NCI-H1048 (cell line): ENCODE measurements around the gene POLA1.
"Not testable (repeated sequence)": the region's sequence is repeated elsewhere in the genome, so short reads cannot be mapped to it uniquely, and the experiment has no call there.

Source experiments
- DNase-seq: peaks from one replicate; lab custom pipeline; 2025; lab: John Stamatoyannopoulos, UW

Gene POLA1, protein sequence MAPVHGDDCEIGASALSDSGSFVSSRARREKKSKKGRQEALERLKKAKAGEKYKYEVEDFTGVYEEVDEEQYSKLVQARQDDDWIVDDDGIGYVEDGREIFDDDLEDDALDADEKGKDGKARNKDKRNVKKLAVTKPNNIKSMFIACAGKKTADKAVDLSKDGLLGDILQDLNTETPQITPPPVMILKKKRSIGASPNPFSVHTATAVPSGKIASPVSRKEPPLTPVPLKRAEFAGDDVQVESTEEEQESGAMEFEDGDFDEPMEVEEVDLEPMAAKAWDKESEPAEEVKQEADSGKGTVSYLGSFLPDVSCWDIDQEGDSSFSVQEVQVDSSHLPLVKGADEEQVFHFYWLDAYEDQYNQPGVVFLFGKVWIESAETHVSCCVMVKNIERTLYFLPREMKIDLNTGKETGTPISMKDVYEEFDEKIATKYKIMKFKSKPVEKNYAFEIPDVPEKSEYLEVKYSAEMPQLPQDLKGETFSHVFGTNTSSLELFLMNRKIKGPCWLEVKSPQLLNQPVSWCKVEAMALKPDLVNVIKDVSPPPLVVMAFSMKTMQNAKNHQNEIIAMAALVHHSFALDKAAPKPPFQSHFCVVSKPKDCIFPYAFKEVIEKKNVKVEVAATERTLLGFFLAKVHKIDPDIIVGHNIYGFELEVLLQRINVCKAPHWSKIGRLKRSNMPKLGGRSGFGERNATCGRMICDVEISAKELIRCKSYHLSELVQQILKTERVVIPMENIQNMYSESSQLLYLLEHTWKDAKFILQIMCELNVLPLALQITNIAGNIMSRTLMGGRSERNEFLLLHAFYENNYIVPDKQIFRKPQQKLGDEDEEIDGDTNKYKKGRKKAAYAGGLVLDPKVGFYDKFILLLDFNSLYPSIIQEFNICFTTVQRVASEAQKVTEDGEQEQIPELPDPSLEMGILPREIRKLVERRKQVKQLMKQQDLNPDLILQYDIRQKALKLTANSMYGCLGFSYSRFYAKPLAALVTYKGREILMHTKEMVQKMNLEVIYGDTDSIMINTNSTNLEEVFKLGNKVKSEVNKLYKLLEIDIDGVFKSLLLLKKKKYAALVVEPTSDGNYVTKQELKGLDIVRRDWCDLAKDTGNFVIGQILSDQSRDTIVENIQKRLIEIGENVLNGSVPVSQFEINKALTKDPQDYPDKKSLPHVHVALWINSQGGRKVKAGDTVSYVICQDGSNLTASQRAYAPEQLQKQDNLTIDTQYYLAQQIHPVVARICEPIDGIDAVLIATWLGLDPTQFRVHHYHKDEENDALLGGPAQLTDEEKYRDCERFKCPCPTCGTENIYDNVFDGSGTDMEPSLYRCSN (N-terminal part only)

DNA sequence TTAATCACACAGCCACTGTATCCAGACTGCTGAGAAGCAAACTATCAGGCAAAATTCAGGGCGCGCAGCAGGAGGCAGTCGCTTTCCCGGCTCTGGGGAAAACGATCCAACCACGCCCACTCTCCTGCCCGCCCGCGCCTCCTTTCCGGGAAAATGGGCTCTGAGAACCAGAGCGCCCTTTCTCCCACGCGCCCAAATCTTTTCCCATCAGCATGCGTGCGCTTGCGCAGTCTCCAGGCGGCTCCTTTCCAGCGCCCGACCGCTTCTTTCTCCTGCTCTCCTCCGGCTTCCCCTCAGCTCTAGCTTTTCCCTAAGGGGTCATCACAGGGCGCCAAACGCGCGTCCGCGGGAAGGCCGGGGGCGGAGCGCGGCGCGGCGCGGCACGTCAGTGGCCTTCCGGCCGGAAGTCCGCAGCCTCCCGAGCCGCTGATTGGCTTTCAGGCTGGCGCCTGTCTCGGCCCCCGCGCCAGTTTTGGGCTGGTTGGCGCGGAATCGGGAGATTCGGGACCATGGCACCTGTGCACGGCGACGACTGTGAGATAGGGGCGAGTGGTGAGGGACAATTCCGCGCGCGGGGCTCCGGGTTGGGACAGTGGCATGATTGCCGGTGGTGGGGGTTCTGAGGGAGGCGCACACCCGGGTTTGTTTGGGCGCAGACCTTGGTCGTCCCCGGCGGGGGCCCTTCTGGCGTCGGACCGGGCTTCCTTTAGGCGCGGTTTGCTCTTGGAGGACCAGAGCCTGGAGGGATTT is at the start of gene POLA1:
Gene POLA1, plus strand, starts transcription at position 466 of the 750 bp plus-strand sequence. Its CDS starts 44 bp downstream, at position 510.
- DNase-seq = peak; percentile 82

- DNase-seq = no peak
Observed at GRCh38 chrX:24646006-24646405, 47.7 kb upstream of the POLA1 start.

- peak; percentile 80 for DNase-seq
Observed at GRCh38 chrX:24646745-24647182, 47.0 kb upstream of the POLA1 start.

DNA sequence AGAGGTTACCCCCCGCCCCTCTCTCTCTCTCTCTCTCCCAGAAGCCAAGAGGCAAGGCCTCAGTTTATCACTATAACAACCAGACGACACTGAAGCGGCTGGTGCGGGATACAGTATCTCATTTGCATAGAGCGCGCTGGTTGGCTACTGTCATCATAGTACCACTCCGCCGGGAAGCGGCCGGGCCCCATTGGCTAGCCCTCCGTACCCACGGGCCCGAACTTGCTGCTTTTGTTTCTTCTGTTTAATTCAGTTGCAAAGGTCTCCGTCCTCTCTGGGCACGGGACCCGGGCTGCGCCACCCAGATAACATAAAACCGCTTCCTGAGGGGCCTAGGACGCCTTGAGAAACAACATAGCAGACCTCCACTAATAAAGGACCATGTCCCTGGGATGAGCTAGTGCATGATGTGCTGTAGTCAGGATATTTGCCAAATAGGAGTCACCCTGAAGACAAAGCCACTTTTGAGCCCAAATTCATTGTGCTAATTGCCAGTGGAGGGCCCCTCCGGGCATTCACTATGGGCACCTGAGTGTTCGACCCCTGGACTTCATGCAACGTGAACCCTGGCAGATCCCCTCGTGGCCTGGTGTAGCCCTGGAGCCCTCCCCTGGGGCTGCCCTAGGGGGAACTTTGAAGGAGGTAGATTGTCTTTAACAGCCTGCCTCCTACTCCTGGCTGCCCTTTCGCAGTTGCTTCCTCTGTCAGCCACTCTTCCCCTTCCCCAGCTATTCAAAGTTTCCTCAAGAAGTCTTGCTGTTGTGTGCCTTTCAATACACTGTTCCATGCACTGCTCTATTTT is 46.3 kb upstream of the POLA1 start, which contains the start of gene PCYT1B:
Gene PCYT1B, minus strand, starts transcription at position 91 of the 802 bp plus-strand sequence. CDS start 242 bp downstream, outside the sequence.
- DNase-seq = peak; percentile 79

- DNase-seq = no peak
Observed at GRCh38 chrX:24648495-24648894, 45.2 kb upstream of the POLA1 start.

- DNase-seq = no peak
Observed at GRCh38 chrX:24651783-24652182, 41.9 kb upstream of the POLA1 start.

DNA sequence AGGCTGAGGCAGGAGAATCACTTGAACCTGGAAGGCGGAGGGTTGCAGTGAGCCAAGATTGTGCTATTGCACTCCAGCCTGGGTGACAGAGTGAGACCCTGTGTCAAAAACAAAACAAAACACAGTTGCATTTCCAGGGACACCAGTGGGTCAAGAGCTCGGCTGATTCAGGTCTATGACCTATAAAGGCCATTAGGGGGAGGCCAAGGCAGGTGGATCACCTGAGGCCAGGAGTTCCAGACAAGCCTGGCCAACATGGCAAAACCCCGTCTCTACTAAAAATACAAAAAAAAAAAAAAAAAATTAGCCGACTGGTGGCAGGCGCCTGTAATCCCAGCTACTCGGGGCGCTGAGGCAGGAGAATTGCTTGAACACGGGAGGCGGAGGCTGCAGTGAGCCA is 38.0 kb upstream of the POLA1 start:
- not testable (repeated sequence) for DNase-seq

GRCh38 chrX:24657671-24658386 is 35.9 kb upstream of the POLA1 start:
- no peak for DNase-seq

DNA sequence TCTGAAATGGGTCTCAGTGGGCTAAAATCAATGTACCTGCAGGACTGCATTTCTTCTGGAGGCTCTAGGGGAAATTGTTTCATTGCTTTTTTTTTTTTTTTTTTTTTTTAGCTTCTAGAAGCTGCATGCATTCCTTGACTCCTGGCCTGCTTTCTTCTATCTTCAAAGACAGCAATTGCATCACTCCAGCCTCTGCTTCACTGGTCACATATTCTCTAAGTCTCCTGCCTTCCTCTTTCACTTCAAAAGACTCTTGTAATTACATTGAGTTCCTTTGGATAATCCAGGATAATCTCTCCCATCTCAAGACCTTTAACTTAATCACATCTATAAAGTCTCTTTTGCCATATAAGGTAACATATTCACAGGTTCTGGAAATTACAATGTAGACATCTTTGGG is 35.3 kb upstream of the POLA1 start:
- no peak for DNase-seq

GRCh38 chrX:24659106-24659505 is 34.6 kb upstream of the POLA1 start:
- no peak for DNase-seq

GRCh38 chrX:24659646-24660045 is 34.1 kb upstream of the POLA1 start:
- no peak for DNase-seq

DNA sequence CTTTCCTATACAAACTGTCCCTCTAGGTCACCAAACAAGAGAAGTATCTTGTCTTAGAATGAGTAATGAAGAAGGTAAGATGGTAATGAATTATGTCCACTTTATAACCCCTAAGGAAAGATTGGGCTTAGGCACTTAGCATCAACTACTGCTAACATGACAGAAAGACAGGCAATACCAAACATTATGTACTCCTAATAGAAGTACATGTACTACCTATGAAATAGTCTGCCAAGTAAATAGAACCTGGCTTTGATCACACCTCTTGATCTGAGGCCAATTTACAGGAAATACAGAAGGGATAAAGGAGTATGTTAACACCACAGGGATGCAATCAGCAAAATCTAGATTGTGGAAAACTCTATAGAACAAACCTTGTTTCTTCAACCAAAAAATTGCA is 32.4 kb upstream of the POLA1 start:
- no peak for DNase-seq

GRCh38 chrX:24662352-24662751 is 31.4 kb upstream of the POLA1 start:
- DNase-seq = no peak

- DNase-seq = no peak
Observed at GRCh38 chrX:24668111-24668510, 25.6 kb upstream of the POLA1 start.

DNA sequence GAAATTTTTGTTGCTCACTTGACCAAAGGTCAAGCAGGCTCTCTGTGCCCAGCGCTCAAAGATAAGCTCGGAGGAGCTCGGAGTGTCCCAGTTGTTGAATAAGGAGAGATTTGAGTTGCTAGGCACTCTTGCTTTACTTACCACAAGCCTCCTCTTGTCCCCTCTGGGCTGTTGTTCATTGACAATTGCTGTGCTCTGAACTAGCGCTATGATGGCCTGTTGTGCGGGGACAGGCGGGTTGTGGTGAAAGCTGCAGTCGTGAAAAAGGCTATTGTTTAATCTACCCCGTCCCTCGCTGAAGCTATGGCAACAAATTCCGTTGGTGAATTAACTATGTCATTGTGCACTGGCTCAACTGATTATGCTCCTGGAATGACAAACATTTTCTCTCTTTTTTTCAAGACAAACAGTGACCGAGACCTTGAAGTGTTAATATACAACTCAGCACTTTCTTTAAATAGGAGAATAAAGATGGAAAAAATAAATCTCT is 21.0 kb upstream of the POLA1 start:
- no peak for DNase-seq

GRCh38 chrX:24673424-24673823 is 20.3 kb upstream of the POLA1 start:
- no peak for DNase-seq

GRCh38 chrX:24676403-24677024 is 17.2 kb upstream of the POLA1 start:
- peak; percentile 0 for DNase-seq

- no peak for DNase-seq
Observed at GRCh38 chrX:24682739-24683432, 10.8 kb upstream of the POLA1 start.
